Stimulated activated memory B cell treated with anti-CD40 and anti-IgM and Interleukin-4, amounts not matched to agents 10 μg/mL and 1 μg/mL and 100 μg/mL, for 72 hours (primary cell): ENCODE data around the gene SAPCD1.
A peak's percentile ranks its signal among the peaks of the same experiment; 100 is the strongest.
"Not testable (repeated sequence)": the region's sequence is repeated elsewhere in the genome, so short reads cannot be mapped to it uniquely, and the experiment has no call there.

ENCODE experiments used
- ATAC-seq: fragments of 150-1000 bp; cut with Tn5 transposase; 2 replicates; pipeline ENCODE4 v1.10.0; 2021
- H3K27ac Mint-ChIP-seq: one replicate; pipeline ENCODE4 v1.8.0; 2022; ENCODE audit warnings: mild to moderate bottlenecking, mixed read lengths
- H3K27me3 Mint-ChIP-seq: one replicate; pipeline ENCODE4 v1.8.0; 2022; ENCODE audit warnings: mixed read lengths
- H3K36me3 Mint-ChIP-seq: one replicate; pipeline ENCODE4 v1.8.0; 2022; ENCODE audit warnings: mixed read lengths
- H3K4me1 Mint-ChIP-seq: one replicate; pipeline ENCODE4 v1.8.0; 2022; ENCODE audit warnings: mixed read lengths
- H3K4me3 Mint-ChIP-seq: one replicate; pipeline ENCODE4 v1.8.0; 2022; ENCODE audit warnings: mild to moderate bottlenecking, moderate library complexity, mixed read lengths
- H3K9me3 Mint-ChIP-seq: one replicate; pipeline ENCODE4 v1.8.0; 2022; ENCODE audit warnings: mixed read lengths

SAPCD1 gene

GRCh38 chr6:31793927-31794245 lies 31.4 kb downstream of the SAPCD1 start:
- peaks cover 33% of the 10 kb centered on the region for H3K36me3 Mint-ChIP-seq
- H3K4me3 Mint-ChIP-seq: peak overlapping the region; percentile 84
- H3K4me1 Mint-ChIP-seq: peaks cover 73% of the 10 kb centered on the region
- ATAC-seq, H3K9me3 Mint-ChIP-seq, H3K27me3 Mint-ChIP-seq: not testable (repeated sequence)
- H3K27ac Mint-ChIP-seq: peak overlapping the region; percentile 96

- Mint-ChIP-seq H3K36me3 (peaks cover 33% of the 10 kb centered on the region), H3K4me1 (peaks cover 68% of the 10 kb centered on the region), H3K27me3 (no peaks in the 10 kb centered on the region), H3K27ac (peak overlapping the region; percentile 96), H3K4me3 (peak overlapping the region; percentile 84), H3K9me3 (no peaks in the 10 kb centered on the region)
- no peak for ATAC-seq
Measured at GRCh38 chr6:31794294-31794865, 31.9 kb downstream of the SAPCD1 start.

GRCh38 chr6:31794866-31795615 lies 32.6 kb downstream of the SAPCD1 start:
- Mint-ChIP-seq H3K4me3 (peak overlapping the region; percentile 84), H3K27ac (peak overlapping the region; percentile 96), H3K36me3 (peaks cover 26% of the 10 kb centered on the region), H3K9me3 (no peaks in the 10 kb centered on the region), H3K4me1 (peaks cover 61% of the 10 kb centered on the region), H3K27me3 (no peaks in the 10 kb centered on the region)
- ATAC-seq: peak; percentile 17

GRCh38 chr6:31795616-31796298 lies 33.3 kb downstream of the SAPCD1 start, which contains the start of gene VARS1:
Gene VARS1 (minus strand): TSS chr6:31795752. CDS start chr6:31795217, 535 bp downstream.
- peaks cover 20% of the 10 kb centered on the region for H3K36me3 Mint-ChIP-seq
- H3K9me3 Mint-ChIP-seq: no peaks in the 10 kb centered on the region
- H3K4me1 Mint-ChIP-seq: peaks cover 54% of the 10 kb centered on the region
- H3K4me3 Mint-ChIP-seq: peak within 1 kb of the TSS; percentile 84
- H3K27me3 Mint-ChIP-seq: no peaks in the 10 kb centered on the region
- ATAC-seq: peak; percentile 94
- peak within 1 kb of the TSS; percentile 96 for H3K27ac Mint-ChIP-seq

- Mint-ChIP-seq H3K4me1 (peaks cover 42% of the 10 kb centered on the region), H3K4me3 (no peak overlapping the region), H3K27ac (peak overlapping the region; percentile 96), H3K9me3 (no peaks in the 10 kb centered on the region), H3K27me3 (no peaks in the 10 kb centered on the region), H3K36me3 (peaks cover 9% of the 10 kb centered on the region)
- ATAC-seq: no peak
Measured at GRCh38 chr6:31796993-31797385, 34.5 kb downstream of the SAPCD1 start.

- no peak for ATAC-seq
- peaks cover 36% of the 10 kb centered on the region for H3K4me1 Mint-ChIP-seq
- H3K27ac Mint-ChIP-seq: peak overlapping the region; percentile 37
- no peaks in the 10 kb centered on the region for H3K27me3 Mint-ChIP-seq
- H3K36me3 Mint-ChIP-seq: peaks cover 3% of the 10 kb centered on the region
- H3K4me3 Mint-ChIP-seq: no peak overlapping the region
- H3K9me3 Mint-ChIP-seq: no peaks in the 10 kb centered on the region
Measured at GRCh38 chr6:31797588-31797987, 35.1 kb downstream of the SAPCD1 start.

- Mint-ChIP-seq H3K36me3 (peaks cover 7% of the 10 kb centered on the region), H3K27me3 (no peaks in the 10 kb centered on the region), H3K9me3 (no peaks in the 10 kb centered on the region), H3K27ac (no peak overlapping the region), H3K4me1 (peaks cover 22% of the 10 kb centered on the region), H3K4me3 (no peak overlapping the region)
- no peak for ATAC-seq
Measured at GRCh38 chr6:31799781-31800180, 37.3 kb downstream of the SAPCD1 start.

- not testable (repeated sequence) for H3K27me3 Mint-ChIP-seq, H3K4me3 Mint-ChIP-seq, H3K36me3 Mint-ChIP-seq, H3K27ac Mint-ChIP-seq, H3K9me3 Mint-ChIP-seq, ATAC-seq
- H3K4me1 Mint-ChIP-seq: peaks cover 30% of the 10 kb centered on the region
Measured at GRCh38 chr6:31801031-31801927, 38.8 kb downstream of the SAPCD1 start.

GRCh38 chr6:31805939-31806469 lies 43.5 kb downstream of the SAPCD1 start:
- peaks cover 19% of the 10 kb centered on the region for H3K36me3 Mint-ChIP-seq
- H3K4me3 Mint-ChIP-seq: peak overlapping the region; percentile 98

GRCh38 chr6:31806470-31807272 lies 44.2 kb downstream of the SAPCD1 start, which contains the start of gene LSM2:
Gene LSM2 (minus strand): TSS chr6:31806966. CDS start chr6:31806757, 209 bp downstream.
- H3K4me3 Mint-ChIP-seq: peak within 1 kb of the TSS; percentile 98
- H3K27ac Mint-ChIP-seq: peak within 1 kb of the TSS; percentile 99
- no peaks in the 10 kb centered on the region for H3K9me3 Mint-ChIP-seq
- peak; percentile 98 for ATAC-seq
- peaks cover 24% of the 10 kb centered on the region for H3K4me1 Mint-ChIP-seq
- H3K27me3 Mint-ChIP-seq: no peaks in the 10 kb centered on the region
- peaks cover 19% of the 10 kb centered on the region for H3K36me3 Mint-ChIP-seq

More at GRCh38 chr6:31805939-31806469, 43.5 kb downstream of the SAPCD1 start:
- Mint-ChIP-seq H3K9me3 (no peaks in the 10 kb centered on the region), H3K4me1 (peaks cover 24% of the 10 kb centered on the region), H3K27me3 (no peaks in the 10 kb centered on the region), H3K27ac (peak overlapping the region; percentile 99)
- ATAC-seq: peak; percentile 34

GRCh38 chr6:31808599-31808998 lies 46.1 kb downstream of the SAPCD1 start:
- Mint-ChIP-seq H3K4me1 (peaks cover 31% of the 10 kb centered on the region), H3K36me3 (peaks cover 12% of the 10 kb centered on the region)
- not testable (repeated sequence) for H3K27me3 Mint-ChIP-seq, H3K4me3 Mint-ChIP-seq, ATAC-seq, H3K27ac Mint-ChIP-seq, H3K9me3 Mint-ChIP-seq

- H3K4me3 Mint-ChIP-seq: no peak overlapping the region
- H3K27me3 Mint-ChIP-seq: no peaks in the 10 kb centered on the region
- no peak for ATAC-seq
- no peaks in the 10 kb centered on the region for H3K9me3 Mint-ChIP-seq
- peaks cover 26% of the 10 kb centered on the region for H3K4me1 Mint-ChIP-seq
- H3K36me3 Mint-ChIP-seq: peaks cover 12% of the 10 kb centered on the region
- H3K27ac Mint-ChIP-seq: no peak overlapping the region
Measured at GRCh38 chr6:31811645-31812044, 49.2 kb downstream of the SAPCD1 start.

- Mint-ChIP-seq H3K36me3 (peaks cover 12% of the 10 kb centered on the region), H3K9me3 (no peaks in the 10 kb centered on the region), H3K4me3 (no peak overlapping the region), H3K4me1 (peaks cover 34% of the 10 kb centered on the region), H3K27me3 (no peaks in the 10 kb centered on the region), H3K27ac (peak overlapping the region; percentile 91)
- no peak for ATAC-seq
Measured at GRCh38 chr6:31813465-31813849, 51.0 kb downstream of the SAPCD1 start.
